ENCODE data around the gene TMEM181. TPM values are rescaled to one million over a fixed set of nuclear protein-coding genes. Genes with fewer than 3 reads are reported as not detected.
A peak's percentile ranks its signal among the peaks of the same experiment; 100 is the strongest.

The TMEM181 gene
- total RNA-seq, 2 experiments from 2014 or later: 10.0 to 10.1 TPM

GRCh38 chr6:158626360-158627167 is 66.7 kb downstream of the TMEM181 start:
- Mint-ChIP-seq H3K4me1 (ENCODE audit: low read depth) (peaks cover 36% of the 10 kb centered on the region), H3K9me3 (no peaks in the 10 kb centered on the region), H3K36me3 (ENCODE audit: low read depth) (peaks cover 40% of the 10 kb centered on the region), H3K4me3 (no peak overlapping the region), H3K27me3 (no peaks in the 10 kb centered on the region), H3K27ac (peak overlapping the region; percentile 66)
- no peak for TF ChIP-seq CTCF (IDR thresholded peaks at IDR 0.05)
- DNase-seq: no peak
- intact Hi-C loops (cut with micrococcal nuclease): no loop called here
- ChIA-PET POLR2A (no interaction called here), CTCF (no interaction called here)
- ATAC-seq: no peak

- intact Hi-C loops (cut with micrococcal nuclease): no loop called here
- Mint-ChIP-seq H3K4me1 (ENCODE audit: low read depth) (peaks cover 38% of the 10 kb centered on the region), H3K4me3 (no peak overlapping the region), H3K27ac (peak overlapping the region; percentile 66), H3K9me3 (no peaks in the 10 kb centered on the region), H3K27me3 (no peaks in the 10 kb centered on the region), H3K36me3 (ENCODE audit: low read depth) (peaks cover 48% of the 10 kb centered on the region)
- ChIA-PET CTCF (interaction anchor here (4.5 kb wide), 1 partner anchor 63 kb away, joined by 35 read pairs; no protein-coding TSS in a partner anchor), POLR2A (no interaction called here)
- DNase-seq (no peak), ATAC-seq (no peak)
- no peak for TF ChIP-seq CTCF (IDR thresholded peaks at IDR 0.05)
Observed at GRCh38 chr6:158627168-158627939, 67.5 kb downstream of the TMEM181 start.

- TF ChIP-seq CTCF (IDR thresholded peaks at IDR 0.05): no peak
- intact Hi-C loops (cut with micrococcal nuclease): no loop called here
Observed at GRCh38 chr6:158627940-158628211, 68.0 kb downstream of the TMEM181 start.

GRCh38 chr6:158628542-158628941 is 68.7 kb downstream of the TMEM181 start:
- ATAC-seq: no peak
- Mint-ChIP-seq H3K27me3 (no peaks in the 10 kb centered on the region), H3K4me1 (ENCODE audit: low read depth) (peaks cover 32% of the 10 kb centered on the region), H3K4me3 (no peak overlapping the region), H3K36me3 (ENCODE audit: low read depth) (peaks cover 52% of the 10 kb centered on the region), H3K9me3 (no peaks in the 10 kb centered on the region), H3K27ac (no peak overlapping the region)
- CTCF ChIA-PET: interaction anchor here (1.5 to 4.5 kb wide), 2 partner anchors 62 to 506 kb away, joined by 4 to 35 read pairs; no protein-coding TSS in a partner anchor
- POLR2A ChIA-PET: no interaction called here
- intact Hi-C loops (cut with micrococcal nuclease): no loop called here
- no peak for TF ChIP-seq CTCF (IDR thresholded peaks at IDR 0.05)
- DNase-seq: no peak

More at GRCh38 chr6:158627940-158628211, 68.0 kb downstream of the TMEM181 start:
- no peaks in the 10 kb centered on the region for H3K9me3 Mint-ChIP-seq
- CTCF ChIA-PET: interaction anchor here (1.5 to 4.5 kb wide), 2 partner anchors 63 to 507 kb away, joined by 4 to 35 read pairs; no protein-coding TSS in a partner anchor
- peaks cover 34% of the 10 kb centered on the region for H3K4me1 Mint-ChIP-seq (ENCODE audit: low read depth)
- POLR2A ChIA-PET: no interaction called here
- peaks cover 50% of the 10 kb centered on the region for H3K36me3 Mint-ChIP-seq (ENCODE audit: low read depth)
- no peak for DNase-seq
- H3K4me3 Mint-ChIP-seq: no peak overlapping the region
- no peak for ATAC-seq
- no peaks in the 10 kb centered on the region for H3K27me3 Mint-ChIP-seq
- peak overlapping the region; percentile 28 for H3K27ac Mint-ChIP-seq
